Upper lobe of left lung (tissue), 6 donors: ENCODE data around the gene MLN. TPM values are rescaled to one million over a fixed set of nuclear protein-coding genes. Genes with fewer than 3 reads are reported as not detected.
A peak's percentile ranks its signal among the peaks of the same experiment; 100 is the strongest.

Experiments used
- ATAC-seq, 2 donors: fragments of 200-7000 bp; cut with Tn5 transposase; one replicate each; pipeline ENCODE4 v1.9.1; 2022; ENCODE audit warnings: mild to moderate bottlenecking in 2 of 2, moderate library complexity in 2 of 2; ENCODE audit not compliant: low FRiP score in 2 of 2
- DNase-seq, 2 donors: peaks; one replicate each; pipeline ENCODE4 v3.0.0-alpha.2; 2019 to 2020
- H3K27ac ChIP-seq, 4 donors: fragments of 200-600 bp; sonication (generic); one replicate each; pipeline ENCODE4 v1.5.1; 2016 to 2019
- H3K27me3 ChIP-seq, 4 donors: fragments of 200-600 bp; sonication (generic); one replicate each; pipeline ENCODE4 v1.5.1; 2017 to 2019
- H3K36me3 ChIP-seq, 4 donors: fragments of 200-600 bp; sonication (generic); one replicate each; pipeline ENCODE4 v1.5.1; 2016 to 2019
- H3K4me1 ChIP-seq, 4 donors: fragments of 200-600 bp; sonication (generic); one replicate each; pipeline ENCODE4 v1.5.1; 2018 to 2019
- H3K4me3 ChIP-seq, 4 donors: fragments of 200-600 bp; sonication (generic); one replicate each; pipeline ENCODE4 v1.5.1; 2017 to 2019; ENCODE audit warnings: mild to moderate bottlenecking in 2 of 4, moderate library complexity in 1 of 4
- H3K9me3 ChIP-seq, 4 donors: fragments of 200-600 bp; sonication (generic); one replicate each; pipeline ENCODE4 v1.5.1; 2018 to 2019
- CTCF ChIP-seq, 6 experiments: fragments of 450-650 bp in 4 of 6; fragments of 200-600 bp in 2 of 6; sonication (generic) in 2 of 6; IDR thresholded peaks; one replicate each; pipeline ENCODE4 v1.5.1; 2016 to 2019; ENCODE audit warnings: antibody characterized with exemption in 6 of 6
- EP300 ChIP-seq, 4 donors: sonication (generic); formaldehyde crosslinking; IDR thresholded peaks; one replicate each; pipeline ENCODE4 v1.5.1; 2017; ENCODE audit warnings: antibody characterized with exemption in 4 of 4, control low read depth in 2 of 4
- POLR2A ChIP-seq, 4 donors: fragments of 450-650 bp; IDR thresholded peaks; one replicate each; pipeline ENCODE4 v1.5.1; 2016 to 2017; ENCODE audit warnings: antibody characterized with exemption in 4 of 4, mild to moderate bottlenecking in 2 of 4
- POLR2AphosphoS5 ChIP-seq, 2 donors: sonication (generic); formaldehyde crosslinking; IDR thresholded peaks; one replicate each; pipeline ENCODE4 v1.5.1; 2017; ENCODE audit warnings: antibody characterized with exemption in 2 of 2
- WGBS, 2 donors: methylation state at CpG; one replicate each; pipeline ENCODE4 v1.1.5; 2017 to 2018; 5-methylcytosine and 5-hydroxymethylcytosine counted together
- total RNA-seq, 6 donors: library from RNA; depleted of rRNA in 4 of 6; stranded (reverse); fragments of >200 nt in 4 of 6; gene quantifications; one replicate each; pipeline versions ENCODE4 v1.1.0 to v1.2.1, GENCODE V29; 2016 to 2021
- donor health status: DM: no; HTN: no; CAD: no; lungs with moderate emphysema.
- donor health status: DM: no; HTN: yes; CAD: no; lungs with severe emphysema.

The MLN gene, protein sequence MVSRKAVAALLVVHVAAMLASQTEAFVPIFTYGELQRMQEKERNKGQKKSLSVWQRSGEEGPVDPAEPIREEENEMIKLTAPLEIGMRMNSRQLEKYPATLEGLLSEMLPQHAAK
- total RNA-seq: not detected

- Histone ChIP-seq H3K36me3 (no peaks in the 10 kb centered on the region), H3K27me3 (no peaks in the 10 kb centered on the region), H3K4me3 (no peak within 1 kb of the TSS), H3K4me1 (no peaks in the 10 kb centered on the region), H3K27ac (no peak within 1 kb of the TSS), H3K9me3 (no peaks in the 10 kb centered on the region)
- ATAC-seq (no peak), DNase-seq (peak in 1 of 2 donors; percentile 60)
- TF ChIP-seq POLR2A (IDR thresholded peaks at IDR 0.05) (no peak), POLR2AphosphoS5 (IDR thresholded peaks at IDR 0.05) (no peak), CTCF (IDR thresholded peaks at IDR 0.05) (no peak), EP300 (IDR thresholded peaks at IDR 0.05) (no peak)
- WGBS, 2 donors: 83% methylated on average over 9 to 14 of the region's 14 CpGs
These were observed at the start of gene MLN for GRCh38 chr6:33803571-33804053. Gene MLN, minus strand, starts transcription at chr6:33804003. Its CDS starts 2,840 bp downstream, at chr6:33801163.

GRCh38 chr6:33853026-33853425 lies 49.2 kb upstream of the MLN start:
- Histone ChIP-seq H3K27ac (no peak overlapping the region), H3K4me1 (peaks cover 9 to 14% (median 11%) of the 10 kb centered on the region in 4 donors), H3K27me3 (no peaks in the 10 kb centered on the region), H3K4me3 (no peak overlapping the region), H3K9me3 (no peaks in the 10 kb centered on the region), H3K36me3 (no peaks in the 10 kb centered on the region)
- no peak for TF ChIP-seq CTCF (IDR thresholded peaks at IDR 0.05)
- TF ChIP-seq EP300 (IDR thresholded peaks at IDR 0.05): no peak
- TF ChIP-seq POLR2A (IDR thresholded peaks at IDR 0.05): no peak
- no peak for TF ChIP-seq POLR2AphosphoS5 (IDR thresholded peaks at IDR 0.05)
- DNase-seq: no peak
- ATAC-seq: no peak
- 50 to 88% methylated on average over 2 to 4 of the region's 4 CpGs for WGBS, 2 donors

- ATAC-seq (peak in 1 of 2 donors; percentile 10), DNase-seq (no peak)
- 29 to 42% methylated on average over 3 to 8 of the region's 8 CpGs for WGBS, 2 donors
- TF ChIP-seq POLR2AphosphoS5 (IDR thresholded peaks at IDR 0.05) (no peak), POLR2A (IDR thresholded peaks at IDR 0.05) (no peak), CTCF (IDR thresholded peaks at IDR 0.05) (peak in 3 of 6 experiments; percentile 12 to 39 (median 13)), EP300 (IDR thresholded peaks at IDR 0.05) (no peak)
- H3K9me3 ChIP-seq: no peaks in the 10 kb centered on the region
- no peak overlapping the region for H3K4me3 ChIP-seq
- no peaks in the 10 kb centered on the region for H3K36me3 ChIP-seq
- no peak overlapping the region for H3K27ac ChIP-seq
- peaks cover 0 to 9% (median 1%) of the 10 kb centered on the region in 4 donors for H3K4me1 ChIP-seq
- no peaks in the 10 kb centered on the region for H3K27me3 ChIP-seq
These were observed 48.2 kb upstream of the MLN start for GRCh38 chr6:33851959-33852358.

GRCh38 chr6:33850869-33851541 lies 47.2 kb upstream of the MLN start:
- WGBS, 2 donors: 70 to 84% methylated on average over 7 to 10 of the region's 10 CpGs
- H3K4me3 ChIP-seq: no peak overlapping the region
- no peaks in the 10 kb centered on the region for H3K27me3 ChIP-seq
- TF ChIP-seq CTCF (IDR thresholded peaks at IDR 0.05) (no peak), EP300 (IDR thresholded peaks at IDR 0.05) (no peak), POLR2AphosphoS5 (IDR thresholded peaks at IDR 0.05) (no peak), POLR2A (IDR thresholded peaks at IDR 0.05) (no peak)
- no peak for ATAC-seq
- no peaks in the 10 kb centered on the region for H3K9me3 ChIP-seq
- H3K4me1 ChIP-seq: peaks cover 0 to 4% (median 0%) of the 10 kb centered on the region in 4 donors
- H3K36me3 ChIP-seq: no peaks in the 10 kb centered on the region
- no peak overlapping the region for H3K27ac ChIP-seq
- DNase-seq: no peak
